GM23248 (cell line): ENCODE data around the gene PNMA6F. TPM values are rescaled to one million over a fixed set of nuclear protein-coding genes. Genes with fewer than 3 reads are reported as not detected.
"Not testable (repeated sequence)": the region's sequence is repeated elsewhere in the genome, so short reads cannot be mapped to it uniquely, and the experiment has no call there.

Experiments
- DNase-seq: peaks from one replicate; pipeline ENCODE4 v3.0.0-alpha.2; 2015
- H2AFZ ChIP-seq: fragments of 200-600 bp; sonication (generic); 2 replicates; pipeline ENCODE4 v1.6.1; 2016; ENCODE audit warnings: antibody characterized with exemption
- H3F3A ChIP-seq: fragments of 200-600 bp; sonication (generic); 2 replicates; pipeline ENCODE4 v1.6.1; 2016; ENCODE audit warnings: mild to moderate bottlenecking, antibody characterized with exemption, mixed run types; ENCODE audit not compliant: insufficient read depth
- H3K27ac ChIP-seq: fragments of 200-600 bp; sonication (generic); 2 replicates; pipeline ENCODE4 v1.5.1; 2016; ENCODE audit warnings: mild to moderate bottlenecking
- H3K27me3 ChIP-seq: fragments of 200-600 bp; sonication (generic); replicated peaks from 2 replicates; pipeline ENCODE4 v1.6.1; 2016; ENCODE audit warnings: mild to moderate bottlenecking; ENCODE audit not compliant: insufficient read depth
- H3K36me3 ChIP-seq: fragments of 200-600 bp; sonication (generic); 2 replicates; pipeline ENCODE4 v1.6.1; 2016; ENCODE audit warnings: low read depth, mild to moderate bottlenecking
- H3K4me1 ChIP-seq: fragments of 200-600 bp; sonication (generic); 2 replicates; pipeline ENCODE4 v1.6.1; 2016; ENCODE audit warnings: mild to moderate bottlenecking; ENCODE audit not compliant: insufficient read depth
- H3K4me2 ChIP-seq: fragments of 200-600 bp; sonication (generic); one replicate; pipeline ENCODE4 v1.6.1; 2016; ENCODE audit warnings: mild to moderate bottlenecking; ENCODE audit not compliant: unreplicated experiment
- H3K4me3 ChIP-seq: fragments of 200-600 bp; sonication (generic); 2 replicates; pipeline ENCODE4 v1.5.1; 2016; ENCODE audit warnings: mild to moderate bottlenecking
- H3K79me2 ChIP-seq: fragments of 200-600 bp; sonication (generic); 2 replicates; pipeline ENCODE4 v1.6.1; 2016; ENCODE audit warnings: mild to moderate bottlenecking; ENCODE audit not compliant: insufficient read depth
- H3K9ac ChIP-seq: fragments of 200-600 bp; sonication (generic); 2 replicates; pipeline ENCODE4 v1.6.1; 2016; ENCODE audit warnings: mild to moderate bottlenecking
- H3K9me2 ChIP-seq: fragments of 200-600 bp; sonication (generic); 2 replicates; pipeline ENCODE4 v1.6.1; 2016; ENCODE audit warnings: mixed run types, mild to moderate bottlenecking, moderate library complexity; ENCODE audit not compliant: insufficient read depth
- H3K9me3 ChIP-seq: fragments of 200-600 bp; sonication (generic); one replicate; pipeline ENCODE4 v1.6.1; 2017; ENCODE audit warnings: low read depth
- H4K20me1 ChIP-seq: fragments of 200-600 bp; sonication (generic); 2 replicates; pipeline ENCODE4 v1.6.0; 2016; ENCODE audit not compliant: insufficient read depth
- WGBS, 2 experiments: methylation state at CpG; one replicate each; pipeline ENCODE4 v1.1.6; 2015 to 2017; ENCODE audit warnings: low lambda C conversion rate in 2 of 2, low coverage in 1 of 2; ENCODE audit errors: missing lambda C conversion rate in 2 of 2; 5-methylcytosine and 5-hydroxymethylcytosine counted together
- in situ Hi-C: fragments of 300-500 bp; cut with MboI; formaldehyde crosslinking; loops from 2 replicates; pipeline ENCODE4 v1.15.0; 2020
- polyA plus RNA-seq: library from polyadenylated mRNA; unstranded; fragments of >200 nt; fragmentation: Nextera tagmentation; extraction: Ambion mirVana; gene quantifications from 2 replicates; pipeline ENCODE4 v1.2.1, GENCODE V29; 2016
- total RNA-seq: library from RNA; depleted of rRNA; stranded (reverse); fragments of >200 nt; shearing (Covaris generic); gene quantifications from 2 replicates; pipeline ENCODE4 v1.2.3, GENCODE V29; 2014

PNMA6F gene
- total and polyA plus RNA-seq, 2 experiments from 2014 or later = not detected

GRCh38 chrX:153283982-153284381 is 37.6 kb downstream of the PNMA6F start:
- H2AFZ ChIP-seq, H3K9me3 ChIP-seq, H4K20me1 ChIP-seq, H3F3A ChIP-seq, DNase-seq, H3K4me1 ChIP-seq, in situ Hi-C loops, H3K27me3 ChIP-seq, H3K79me2 ChIP-seq, H3K27ac ChIP-seq, H3K4me2 ChIP-seq, H3K9ac ChIP-seq, H3K36me3 ChIP-seq, H3K4me3 ChIP-seq, H3K9me2 ChIP-seq: not testable (repeated sequence)
- WGBS, 2 experiments = no CpG with 5 or more reads among the region's 8 CpGs

- H4K20me1 ChIP-seq, H2AFZ ChIP-seq, H3K4me3 ChIP-seq, H3K9me3 ChIP-seq, H3F3A ChIP-seq, in situ Hi-C loops, H3K27ac ChIP-seq, H3K79me2 ChIP-seq, H3K36me3 ChIP-seq, H3K9me2 ChIP-seq, H3K9ac ChIP-seq, DNase-seq, H3K27me3 ChIP-seq, H3K4me2 ChIP-seq, H3K4me1 ChIP-seq: not testable (repeated sequence)
- no CpG with 5 or more reads among the region's 3 CpGs for WGBS, 2 experiments
Observed at GRCh38 chrX:153281784-153282183, 39.8 kb downstream of the PNMA6F start.

GRCh38 chrX:153279304-153279703 is 42.3 kb downstream of the PNMA6F start:
- H2AFZ ChIP-seq, H3F3A ChIP-seq, in situ Hi-C loops, H3K36me3 ChIP-seq, H3K4me3 ChIP-seq, H3K9me2 ChIP-seq, H3K9me3 ChIP-seq, H3K4me2 ChIP-seq, H3K79me2 ChIP-seq, H4K20me1 ChIP-seq, H3K4me1 ChIP-seq, DNase-seq, H3K9ac ChIP-seq, H3K27me3 ChIP-seq, H3K27ac ChIP-seq: not testable (repeated sequence)
- WGBS, 2 experiments = no CpG with 5 or more reads among the region's 8 CpGs

- H3K4me2 ChIP-seq, H3K4me1 ChIP-seq, H3K27me3 ChIP-seq, H3K4me3 ChIP-seq, H3K9me2 ChIP-seq, in situ Hi-C loops, DNase-seq, H3K9ac ChIP-seq, H3K27ac ChIP-seq, H3K9me3 ChIP-seq, H3F3A ChIP-seq, H3K79me2 ChIP-seq, H4K20me1 ChIP-seq, H2AFZ ChIP-seq, H3K36me3 ChIP-seq: not testable (repeated sequence)
- 76 to 87% methylated on average over 4 to 11 of the region's 14 CpGs for WGBS, 2 experiments
Observed at GRCh38 chrX:153276049-153276448, 45.5 kb downstream of the PNMA6F start.

GRCh38 chrX:153275418-153275817 is 46.1 kb downstream of the PNMA6F start:
- H3K4me2 ChIP-seq, H3K27me3 ChIP-seq, H3K27ac ChIP-seq, H3K79me2 ChIP-seq, H3K4me1 ChIP-seq, H3K9me2 ChIP-seq, H3F3A ChIP-seq, DNase-seq, H4K20me1 ChIP-seq, H3K36me3 ChIP-seq, in situ Hi-C loops, H3K9me3 ChIP-seq, H2AFZ ChIP-seq, H3K4me3 ChIP-seq, H3K9ac ChIP-seq: not testable (repeated sequence)
- WGBS, 2 experiments = no CpG with 5 or more reads among the region's 16 CpGs

- H3F3A ChIP-seq, H3K27me3 ChIP-seq, H3K9ac ChIP-seq, H4K20me1 ChIP-seq, in situ Hi-C loops, H3K79me2 ChIP-seq, DNase-seq, H2AFZ ChIP-seq, H3K27ac ChIP-seq, H3K9me3 ChIP-seq, H3K4me2 ChIP-seq, H3K9me2 ChIP-seq, H3K4me1 ChIP-seq, H3K36me3 ChIP-seq, H3K4me3 ChIP-seq: not testable (repeated sequence)
- WGBS, 2 experiments = 87% methylated on average over 6 of the region's 21 CpGs; no CpG with 5 or more reads in 1 of the 2 experiments
Observed at GRCh38 chrX:153272584-153272983, 49.0 kb downstream of the PNMA6F start.

- H3K4me1 ChIP-seq, H3K36me3 ChIP-seq, DNase-seq, H3K9me2 ChIP-seq, H3K4me3 ChIP-seq, H3K9me3 ChIP-seq, H3K9ac ChIP-seq, H3K4me2 ChIP-seq, H3F3A ChIP-seq, in situ Hi-C loops, H2AFZ ChIP-seq, H3K27me3 ChIP-seq, H4K20me1 ChIP-seq, H3K79me2 ChIP-seq, H3K27ac ChIP-seq: not testable (repeated sequence)
- WGBS, 2 experiments = 94% methylated on average over 3 of the region's 19 CpGs; no CpG with 5 or more reads in 1 of the 2 experiments
Observed at GRCh38 chrX:153272070-153272469, 49.5 kb downstream of the PNMA6F start.
